Glomerular visceral epithelial cell (primary cell): ENCODE measurements around the gene EPS8L1.
"Not testable (repeated sequence)": the region's sequence is repeated elsewhere in the genome, so short reads cannot be mapped to it uniquely, and the experiment has no call there.

Experiments used
- DNase-seq: peaks from one replicate; pipeline ENCODE4 v3.0.0-alpha.2; 2016; ENCODE audit errors: extremely low spot score

Gene EPS8L1

DNA sequence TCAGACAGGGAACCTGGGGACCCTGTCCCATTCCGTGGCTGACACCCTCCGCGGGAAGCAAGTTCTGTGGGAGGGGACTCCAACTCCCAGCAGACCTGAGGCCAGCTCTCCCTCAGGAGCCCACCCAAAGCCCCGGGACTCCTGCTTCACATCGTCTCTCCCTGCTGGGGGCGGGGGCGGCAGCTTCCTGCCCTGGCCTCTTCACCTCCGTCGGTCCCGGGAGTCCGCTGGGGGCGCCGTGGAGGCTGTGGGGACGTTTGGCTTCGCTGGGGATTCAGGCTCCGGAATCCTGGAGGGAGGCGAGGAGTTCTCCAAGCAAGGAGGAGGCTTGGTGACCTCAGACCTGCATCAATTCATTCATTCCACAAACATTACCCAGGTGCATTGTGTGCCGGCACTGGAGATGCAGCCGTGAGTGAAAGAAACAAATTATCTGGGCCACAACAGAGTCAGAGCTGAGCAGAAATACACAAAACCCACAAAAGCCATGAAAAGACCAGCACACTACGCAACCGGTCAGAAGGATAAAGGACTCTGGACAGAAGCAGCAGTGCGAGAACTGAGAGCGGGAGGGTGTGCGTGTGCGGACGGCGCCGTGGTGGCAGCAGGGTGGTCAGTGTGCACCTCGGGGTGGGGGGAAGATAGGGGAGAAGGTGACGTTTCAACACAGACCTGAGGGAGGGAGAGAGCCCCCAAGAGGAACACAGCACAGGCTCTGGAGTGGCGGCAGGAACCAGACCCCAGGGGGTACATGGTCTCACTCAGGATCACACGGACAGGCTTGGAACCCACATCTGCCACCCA is 19.0 kb downstream of the EPS8L1 start:
- DNase-seq: no peak

DNA sequence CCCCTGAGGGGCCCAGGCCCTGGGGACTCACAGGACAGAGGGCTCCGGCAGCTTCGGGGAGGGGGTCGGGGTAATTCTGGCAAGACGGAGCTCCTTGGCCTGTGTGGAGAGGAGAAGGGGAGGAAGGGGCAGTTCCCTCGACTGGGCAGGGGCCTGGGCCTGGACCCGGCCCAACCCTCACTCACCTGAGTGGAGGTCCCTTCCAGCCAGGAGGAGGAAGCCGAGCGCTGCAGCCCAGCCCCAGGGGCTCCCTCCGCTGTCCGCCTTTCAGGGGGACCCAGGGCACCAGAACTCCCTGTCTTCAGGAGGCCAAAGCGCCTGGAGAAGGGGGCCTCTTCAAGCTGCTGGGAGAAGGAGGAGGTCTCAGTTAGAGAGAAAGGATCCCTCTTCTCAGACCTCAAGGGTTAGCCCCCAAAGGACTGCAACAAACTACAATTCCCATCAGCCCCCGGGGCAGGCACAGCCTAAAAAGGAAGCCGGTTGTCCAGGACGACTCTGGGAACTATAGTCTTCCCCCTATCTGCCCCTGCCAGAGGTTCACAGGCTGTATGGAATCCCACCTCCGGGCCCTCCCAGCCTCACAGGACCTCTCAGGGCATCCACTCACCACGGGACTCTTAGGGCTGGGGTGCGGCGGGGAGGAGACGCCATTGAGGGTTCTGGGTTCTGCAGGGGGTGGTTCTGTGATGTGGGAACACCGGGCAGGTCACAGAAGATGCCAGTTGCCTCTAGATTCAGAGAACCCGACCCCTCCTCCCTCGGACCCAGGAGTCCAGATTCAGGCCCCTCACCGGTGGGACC is 19.8 kb downstream of the EPS8L1 start:
- no peak for DNase-seq

DNA sequence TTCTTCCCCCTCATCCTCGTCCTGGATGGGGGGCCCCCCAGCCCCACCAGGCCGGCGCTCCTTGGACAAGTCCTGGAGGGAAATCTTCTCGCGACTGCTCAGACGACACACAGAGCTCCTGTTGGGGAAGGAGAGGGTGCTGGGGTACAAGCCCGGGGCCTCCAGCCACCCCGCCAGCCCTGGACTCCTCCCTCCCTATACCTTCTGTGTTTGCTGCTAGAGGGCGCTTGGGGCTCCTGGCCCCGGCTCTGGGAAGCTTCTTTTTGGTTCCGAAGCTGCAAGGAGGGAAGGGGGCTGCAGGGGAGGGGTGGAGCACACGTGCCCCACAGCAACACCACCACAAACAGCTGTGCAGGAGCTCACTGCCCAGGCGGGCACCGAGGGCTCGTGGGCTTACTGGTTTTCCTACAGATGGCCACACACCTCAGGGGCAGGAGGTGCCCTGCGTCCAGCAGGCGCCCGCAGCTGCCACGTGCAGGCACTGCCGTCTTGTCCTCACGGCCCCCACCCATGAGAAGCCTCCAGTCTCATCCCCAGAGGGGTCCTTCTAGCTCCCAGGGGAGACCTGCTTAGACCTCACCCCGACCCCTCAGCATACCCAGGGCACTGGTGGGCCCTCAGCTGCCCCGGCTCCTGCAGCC is 20.5 kb downstream of the EPS8L1 start:
- no peak for DNase-seq

DNA sequence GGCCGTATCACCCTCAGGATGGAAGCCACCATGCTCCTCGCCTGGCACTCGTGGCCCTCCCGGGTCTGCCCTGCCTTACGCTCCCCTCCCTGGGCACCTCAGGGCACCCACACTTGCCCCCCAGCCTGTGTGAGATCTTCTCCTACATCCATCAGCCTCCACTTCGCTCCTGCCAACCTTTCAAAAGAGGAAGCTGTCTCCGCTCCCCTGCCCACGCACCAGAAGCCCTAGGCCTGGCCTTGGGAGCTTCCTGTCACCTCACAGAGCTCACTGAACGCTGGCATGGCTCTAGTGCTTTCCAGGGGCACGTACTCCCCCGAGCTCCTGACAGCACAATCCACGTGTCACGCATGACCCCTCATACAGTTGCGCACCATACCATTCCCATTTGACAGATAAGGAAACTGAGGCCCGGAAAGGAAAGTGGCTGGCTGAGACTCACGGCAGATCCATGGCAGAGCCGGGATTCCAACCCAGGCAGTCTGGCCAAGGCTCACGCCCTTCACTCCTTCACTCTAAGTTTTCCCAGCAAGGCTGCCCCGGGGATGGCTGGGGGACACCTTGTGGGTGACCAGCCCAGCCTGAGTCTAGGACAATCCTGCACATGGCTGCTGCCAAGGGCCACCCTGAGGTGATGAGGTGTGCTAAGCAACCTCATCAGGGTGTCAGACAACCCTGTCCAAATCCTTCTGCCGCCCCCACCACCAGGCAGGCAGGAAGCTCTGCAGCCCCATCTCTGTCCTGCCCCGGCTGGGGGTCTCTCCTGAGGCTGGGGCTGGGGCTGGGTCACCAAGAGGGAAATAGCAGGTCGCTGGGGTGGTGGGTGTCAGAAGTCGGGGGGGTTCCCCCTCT is 22.4 kb downstream of the EPS8L1 start:
- no peak for DNase-seq

DNA sequence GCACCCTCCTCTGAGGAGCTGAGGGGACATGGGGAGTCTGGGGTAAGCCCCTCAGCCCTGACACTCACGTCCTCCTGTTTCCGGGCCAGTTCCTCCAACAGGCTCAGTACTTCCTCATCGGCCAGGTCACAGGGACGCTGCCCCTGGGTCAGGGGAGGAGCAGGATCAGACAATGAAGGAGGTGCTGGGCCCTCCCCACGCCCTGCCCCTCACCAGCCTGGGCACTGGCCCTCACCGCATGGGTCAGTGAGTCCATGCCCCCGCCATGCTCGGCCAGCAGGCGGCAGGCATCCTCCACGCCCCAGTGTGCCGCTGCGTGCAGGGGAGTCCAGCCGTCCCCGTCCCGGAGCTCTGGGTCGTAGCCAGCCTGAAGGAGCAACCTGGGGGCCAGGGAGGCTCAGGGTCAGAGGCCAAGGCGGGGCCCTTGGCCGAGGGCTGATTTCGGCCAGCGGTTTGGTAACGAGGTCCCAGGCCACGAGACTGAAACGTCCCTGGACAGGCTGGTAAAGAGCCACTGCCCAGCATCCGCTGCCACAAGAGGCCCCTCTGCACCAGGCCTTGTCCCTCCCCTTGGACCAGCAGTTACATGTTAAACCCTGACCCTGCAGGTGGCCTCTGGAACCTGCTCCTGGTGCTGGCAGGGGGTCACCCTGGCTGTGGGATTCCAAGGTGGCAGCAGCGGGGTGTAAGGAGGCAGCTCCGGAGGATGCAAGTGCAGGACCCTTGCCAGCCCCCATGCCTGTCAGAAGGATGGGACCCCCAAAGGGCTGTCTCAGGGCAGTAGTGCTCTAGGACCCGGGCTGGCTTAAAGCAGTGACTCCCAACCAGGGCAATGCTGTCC is 23.3 kb downstream of the EPS8L1 start:
- no peak for DNase-seq

DNA sequence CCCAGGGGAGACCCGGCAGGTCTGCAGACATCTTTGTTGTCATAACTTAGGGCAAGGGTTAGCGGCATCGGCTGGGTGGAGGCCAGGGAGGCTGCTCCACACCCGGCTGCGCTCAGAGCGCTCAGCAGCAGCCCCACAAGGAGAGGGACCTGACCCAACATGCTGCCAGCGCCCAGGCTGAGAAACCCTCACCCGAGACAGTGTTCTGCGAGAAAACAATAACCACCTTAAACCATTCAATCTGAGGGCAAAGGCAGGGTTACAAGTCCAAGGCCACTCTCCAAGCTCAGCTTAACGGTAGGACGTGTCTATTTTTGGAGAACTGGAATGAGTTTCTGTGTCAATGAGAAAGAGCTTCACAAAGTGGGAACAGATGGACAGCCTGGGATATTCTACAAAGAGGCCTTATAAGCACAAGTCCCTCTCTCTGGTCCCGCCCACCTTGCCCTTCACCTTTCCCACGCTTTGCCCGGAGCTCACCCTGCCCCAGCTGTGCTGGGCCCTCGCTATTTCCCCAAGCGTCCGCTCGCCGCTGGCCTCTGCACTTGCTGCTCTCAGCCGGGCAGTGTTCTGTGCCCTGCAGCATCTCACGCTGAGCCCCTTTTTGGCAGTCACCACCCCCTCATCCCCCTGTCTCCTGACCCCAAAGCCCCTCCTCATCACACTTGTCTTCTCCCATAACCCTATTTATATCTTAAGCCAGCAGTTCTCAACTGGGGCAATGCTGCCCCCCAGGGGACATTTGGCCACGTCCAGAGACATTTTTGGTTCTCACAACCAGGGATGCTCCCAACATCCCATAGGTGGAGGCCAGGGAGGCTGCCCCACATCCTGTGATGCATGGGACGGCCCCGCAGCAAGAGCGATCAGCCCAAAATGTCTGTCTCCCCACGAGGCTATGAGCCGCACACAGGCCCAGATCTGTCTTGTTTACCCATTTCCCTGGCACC is 24.2 kb downstream of the EPS8L1 start:
- no peak for DNase-seq

DNA sequence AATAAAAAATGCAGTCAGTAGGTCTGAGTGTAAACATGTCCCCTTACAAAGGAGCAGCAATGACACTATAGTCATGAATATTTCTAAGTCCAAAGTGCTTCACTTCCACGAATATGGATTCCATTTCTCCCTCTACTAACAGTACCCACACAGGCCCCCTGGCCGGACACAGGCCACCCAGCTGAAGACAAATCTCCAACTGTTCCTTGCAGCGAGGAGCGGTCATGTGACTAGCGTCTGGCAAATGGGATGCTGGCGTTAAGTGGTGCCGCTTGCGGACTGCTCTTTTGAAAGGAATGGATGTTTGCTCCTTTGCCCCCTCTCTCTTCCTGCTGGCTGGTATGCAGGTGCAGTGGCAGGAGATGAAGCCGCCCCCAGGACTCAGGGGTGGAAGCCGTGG is 25.6 kb downstream of the EPS8L1 start:
- DNase-seq: no peak

DNA sequence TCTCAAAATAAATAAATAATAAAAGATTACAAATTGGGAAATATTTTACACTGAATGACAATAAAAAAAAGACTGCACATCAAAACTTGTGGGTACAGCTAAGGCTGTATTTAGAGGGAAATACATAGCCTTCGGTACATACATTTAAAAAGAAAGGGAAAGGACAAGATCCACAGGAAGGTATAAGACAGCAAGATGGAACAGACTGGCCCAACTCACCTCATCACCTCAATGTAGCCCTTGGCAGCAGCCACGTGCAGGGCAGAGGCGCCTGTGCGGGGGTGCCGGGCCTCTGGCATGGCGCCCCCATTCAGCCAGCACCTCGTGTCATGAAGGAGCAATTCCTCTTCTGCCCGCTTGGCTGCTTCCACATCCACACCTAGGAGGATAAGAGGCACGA is 27.5 kb downstream of the EPS8L1 start:
- DNase-seq: no peak

DNA sequence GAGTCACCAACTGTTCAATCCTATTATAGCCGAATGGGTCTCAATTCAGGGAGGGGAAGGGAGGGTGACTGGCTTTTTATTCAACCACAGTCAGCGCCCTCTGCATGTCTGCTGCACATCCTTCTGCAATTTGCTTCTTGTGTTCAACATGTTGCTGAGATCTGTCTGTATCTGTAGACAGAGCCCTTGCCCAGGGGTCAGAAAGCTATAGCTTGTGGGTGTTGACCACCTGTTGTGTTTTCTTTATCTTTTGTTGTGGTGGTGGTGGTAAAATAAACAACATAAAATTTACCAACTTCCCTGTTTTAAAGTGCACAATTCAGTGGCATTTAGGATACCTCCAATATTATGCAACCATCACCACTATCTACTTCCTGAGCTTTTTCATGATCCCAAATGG is 29.6 kb downstream of the EPS8L1 start:
- DNase-seq: no peak

DNA sequence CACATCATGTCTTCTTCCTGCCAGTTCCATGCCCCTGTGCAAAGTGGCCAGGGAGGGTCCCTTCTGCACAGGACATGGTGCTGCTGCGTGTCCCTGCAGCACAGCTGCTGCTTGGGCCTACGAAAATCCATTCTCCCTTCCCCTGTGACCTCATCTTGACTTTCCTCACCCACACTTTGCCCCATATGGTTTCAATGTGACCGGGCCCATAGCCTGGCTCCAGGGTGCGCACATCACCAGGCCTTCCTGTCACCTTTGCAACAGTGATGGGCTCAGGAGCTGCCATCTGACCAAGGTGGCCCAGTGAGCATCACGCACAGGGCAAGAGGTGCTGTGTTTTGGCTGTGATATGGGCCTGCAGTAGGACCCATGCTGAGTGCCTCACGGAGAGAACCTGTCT is 30.9 kb downstream of the EPS8L1 start:
- no peak for DNase-seq

DNA sequence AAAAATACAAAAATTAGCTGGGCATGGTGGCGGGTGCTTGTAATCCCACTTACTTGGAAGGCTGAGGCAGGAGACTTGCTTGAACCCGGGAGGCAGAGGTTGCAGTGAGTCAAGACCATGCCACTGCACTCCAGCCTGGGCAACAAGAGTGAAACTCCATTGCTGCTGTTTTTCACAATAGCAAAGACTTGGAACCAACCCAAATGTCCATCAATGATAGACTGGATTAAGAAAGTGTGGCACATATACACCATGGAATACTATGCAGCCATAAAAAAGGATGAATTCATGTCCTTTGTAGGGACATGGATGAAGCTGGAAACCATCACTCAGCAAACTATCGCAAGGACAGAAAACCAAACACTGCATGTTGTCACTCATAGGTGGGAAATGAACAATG is 31.6 kb downstream of the EPS8L1 start:
- DNase-seq: not testable (repeated sequence)

DNA sequence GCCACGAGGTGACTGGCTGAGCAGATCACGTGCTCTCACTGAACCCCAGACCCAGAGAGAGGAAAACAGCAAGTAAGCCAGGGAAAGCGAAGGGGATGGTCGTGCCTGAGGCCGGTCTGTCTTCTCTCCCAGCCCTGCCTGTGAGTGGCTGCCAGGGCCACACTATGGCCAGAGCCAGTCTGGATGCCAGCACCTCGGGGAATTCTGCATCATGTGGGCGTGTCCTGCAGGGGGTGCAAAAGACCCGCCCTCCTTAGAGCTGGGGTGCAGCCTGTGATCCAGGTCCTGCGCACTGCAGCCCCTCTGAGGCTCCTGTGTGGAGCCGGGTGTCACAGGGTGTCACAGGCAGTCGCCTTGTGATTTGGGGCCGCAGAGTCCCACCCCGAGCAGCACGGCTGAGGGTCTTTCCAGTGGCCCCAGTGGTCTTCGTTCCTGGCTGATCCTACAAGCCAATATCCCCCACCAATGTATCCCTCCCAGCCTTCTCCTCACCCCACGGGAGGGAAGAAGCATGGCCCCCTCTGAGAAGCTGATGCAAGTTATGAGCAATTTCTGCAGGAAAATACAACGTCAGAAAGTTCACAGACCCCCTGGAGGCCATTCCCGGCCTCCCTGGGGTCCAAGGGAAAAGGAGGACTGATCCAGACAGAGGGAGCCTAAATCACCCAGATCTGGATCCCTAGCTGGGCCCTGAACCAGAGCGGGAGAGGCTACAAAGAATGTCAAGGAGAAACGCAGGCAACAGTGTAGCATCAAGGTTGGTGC is 34.0 kb downstream of the EPS8L1 start:
- no peak for DNase-seq

DNA sequence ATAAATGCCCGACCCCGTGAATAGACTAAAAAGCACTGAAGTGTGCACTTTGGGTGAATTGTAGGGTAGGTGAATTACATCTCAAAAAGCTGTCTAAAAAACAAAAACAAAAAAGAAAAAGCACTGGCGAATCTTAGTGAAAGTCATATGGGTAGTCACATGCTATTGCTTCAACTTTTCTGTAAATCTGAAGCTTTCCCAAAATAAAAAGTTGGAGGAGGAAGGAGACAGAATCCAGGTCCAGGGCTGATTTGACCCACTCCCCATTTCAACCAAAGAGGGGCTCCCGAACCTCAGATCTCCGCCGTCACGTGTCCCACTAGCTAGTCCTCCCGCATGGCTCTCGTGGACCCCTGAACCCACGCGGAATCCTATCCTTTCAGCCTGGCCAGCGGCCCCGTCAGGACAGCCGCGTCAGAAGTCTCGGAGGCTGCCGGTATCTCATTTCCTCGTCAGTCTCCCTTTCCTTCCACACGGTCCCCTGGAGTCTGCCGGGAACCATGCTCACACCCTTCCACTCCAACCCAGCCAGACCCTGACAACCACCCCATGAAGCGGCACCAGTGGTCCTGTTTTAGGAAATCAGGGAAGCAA is 35.7 kb downstream of the EPS8L1 start:
- no peak for DNase-seq

DNA sequence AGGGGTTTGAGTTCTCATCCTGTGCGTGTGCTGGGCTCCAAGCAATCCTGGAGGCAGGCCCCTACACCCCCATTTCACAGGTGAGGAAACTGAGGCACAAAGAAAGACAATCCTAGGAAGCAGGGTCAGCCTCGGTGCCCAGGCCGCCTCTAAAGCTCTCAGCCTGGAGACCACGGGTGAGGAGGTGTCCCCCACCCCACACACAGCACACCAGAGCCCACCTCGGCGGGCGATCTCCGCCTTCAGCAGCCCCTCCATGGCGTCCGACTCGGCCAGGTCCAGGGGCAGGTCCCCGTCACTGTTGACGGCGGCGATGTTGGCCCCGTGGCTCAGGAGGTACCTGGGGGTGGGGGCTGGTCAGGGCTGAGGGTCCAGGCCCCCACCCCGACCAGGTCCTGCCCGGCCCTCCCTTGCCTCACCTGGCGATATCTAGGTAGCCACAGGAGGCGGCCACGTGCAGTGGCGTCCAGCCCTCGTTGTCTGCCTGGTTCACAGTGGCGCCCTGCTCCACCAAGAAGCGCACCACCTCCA is 36.6 kb downstream of the EPS8L1 start:
- DNase-seq: no peak

DNA sequence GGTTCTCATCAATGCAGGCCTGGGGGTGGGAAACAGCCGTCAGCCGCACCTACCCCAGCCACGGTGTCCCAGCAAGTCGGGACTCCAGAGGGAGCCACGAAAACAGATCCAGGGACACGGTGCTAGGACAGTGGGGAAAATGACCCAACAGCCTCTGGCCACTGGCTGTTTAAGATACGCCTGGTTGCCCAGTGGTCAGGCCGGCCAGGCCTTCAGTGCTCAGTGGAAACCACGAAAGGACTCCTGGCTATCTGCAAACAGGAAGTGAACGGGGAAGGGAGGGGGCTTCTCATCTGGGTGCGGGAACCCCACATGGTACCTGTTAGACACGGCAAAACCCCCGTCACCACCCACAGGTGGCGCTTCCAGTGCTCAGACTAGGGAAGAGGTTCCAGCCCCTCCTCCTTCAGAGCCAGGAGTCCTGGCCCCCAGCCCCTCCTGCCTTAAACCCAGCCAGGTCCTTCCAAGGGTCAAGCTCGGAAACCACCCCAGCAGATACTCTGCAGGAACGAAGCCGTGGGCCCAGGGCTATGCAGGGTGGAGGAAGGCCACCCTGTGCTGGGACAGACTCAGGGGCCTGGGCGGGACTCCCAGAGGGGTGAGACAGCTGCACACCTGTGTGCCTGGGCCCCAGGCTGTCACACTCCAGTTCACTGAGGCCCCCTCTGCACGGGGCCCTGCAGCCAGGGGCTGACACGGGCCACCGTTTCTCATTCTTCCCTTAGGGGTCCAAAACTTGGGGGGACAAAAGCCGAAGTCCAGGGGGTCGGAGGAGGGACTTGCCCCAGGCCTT is 37.3 kb downstream of the EPS8L1 start:
- DNase-seq: peak; percentile 57

DNA sequence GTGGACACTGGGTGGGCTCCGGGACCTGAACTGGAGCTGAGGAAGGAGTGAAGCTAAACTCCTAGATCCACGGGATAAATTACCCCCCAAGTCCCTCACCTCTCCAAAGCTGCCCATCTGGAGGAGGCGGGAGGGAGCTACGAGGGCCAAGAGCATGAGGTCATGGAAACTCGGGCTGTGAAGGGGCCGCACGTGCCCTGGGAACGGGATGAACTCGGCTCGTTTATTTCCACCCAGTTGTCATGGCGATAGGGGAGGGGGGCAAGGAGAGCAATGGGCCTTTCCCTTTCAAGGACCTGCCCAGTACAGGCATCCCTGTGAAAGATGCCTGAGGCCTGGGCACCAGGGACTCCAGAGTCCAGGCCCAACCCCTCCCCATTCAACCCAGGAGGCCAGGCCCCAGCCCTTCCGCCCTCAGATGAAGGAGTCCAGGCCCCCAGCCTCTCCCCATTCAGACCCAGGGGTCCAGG is 37.9 kb downstream of the EPS8L1 start:
- DNase-seq: peak; percentile 97

DNA sequence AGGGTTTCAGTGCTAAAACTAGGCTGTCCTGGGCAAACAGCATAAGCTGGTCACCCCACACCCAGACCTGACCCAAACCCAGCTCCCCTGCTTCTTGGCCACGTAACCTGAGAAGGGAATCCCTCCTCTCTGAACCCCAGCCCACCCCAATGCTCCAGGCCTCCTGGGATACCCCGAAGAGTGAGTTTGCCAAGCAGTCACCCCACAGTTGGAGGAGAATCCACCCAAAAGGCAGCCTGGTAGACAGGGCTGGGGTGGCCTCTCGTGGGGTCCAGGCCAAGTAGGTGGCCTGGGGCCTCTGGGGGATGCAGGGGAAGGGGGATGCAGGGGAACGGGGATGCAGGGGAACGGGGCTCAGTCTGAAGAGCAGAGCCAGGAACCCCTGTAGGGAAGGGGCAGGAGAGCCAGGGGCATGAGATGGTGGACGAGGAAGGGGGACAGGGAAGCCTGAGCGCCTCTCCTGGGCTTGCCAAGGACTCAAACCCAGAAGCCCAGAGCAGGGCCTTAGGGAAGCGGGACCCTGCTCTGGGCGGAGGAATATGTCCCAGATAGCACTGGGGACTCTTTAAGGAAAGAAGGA is 39.0 kb downstream of the EPS8L1 start:
- no peak for DNase-seq
